Stimulated activated CD8-positive, alpha-beta memory T cell treated with anti-CD3 and anti-CD28 coated beads, Interleukin-4, amount 100 ng/mL, for 48 hours (primary cell): ENCODE results near the gene ZYG11B.
"Not testable (repeated sequence)": the region's sequence is repeated elsewhere in the genome, so short reads cannot be mapped to it uniquely, and the experiment has no call there.

Experiments used
- DNase-seq: peaks from one replicate; pipeline ENCODE4 v3.0.0-alpha.2; 2020

Gene ZYG11B

DNA sequence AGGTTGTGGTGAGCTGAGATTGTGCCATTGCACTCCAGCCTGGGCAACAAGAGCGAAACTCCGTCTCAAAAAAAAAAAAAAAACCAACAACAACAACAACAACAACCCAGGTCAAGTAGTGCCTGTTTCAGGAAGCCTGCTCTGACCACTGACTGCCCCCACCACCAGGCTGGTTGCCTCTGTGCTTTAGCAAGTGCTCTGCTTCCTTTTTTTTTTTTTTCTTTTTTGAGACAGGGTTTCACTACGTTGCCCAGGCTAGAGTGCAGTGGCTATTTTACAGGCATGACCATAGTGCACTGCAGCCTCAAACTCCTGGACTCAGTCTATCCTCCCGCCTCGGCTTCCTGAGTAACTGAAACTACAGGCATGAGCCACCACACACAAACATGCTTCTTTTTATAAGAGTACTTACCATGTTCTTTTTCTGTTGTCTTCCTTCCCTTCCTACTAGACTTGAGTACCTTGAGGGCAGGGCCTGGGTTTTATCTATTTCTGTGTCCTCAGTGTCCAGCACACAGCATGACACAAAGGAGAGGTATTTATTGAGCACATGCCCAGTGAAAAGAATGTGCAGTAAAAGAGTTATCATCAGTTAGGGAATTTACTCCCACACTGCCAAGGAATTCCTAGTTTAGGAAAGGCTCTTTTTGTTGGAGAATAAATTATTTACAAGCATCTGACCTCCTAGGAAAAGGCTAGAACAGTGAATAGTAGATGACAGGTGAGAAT, 18.2 kb upstream of the ZYG11B start:
- DNase-seq: no peak

DNA sequence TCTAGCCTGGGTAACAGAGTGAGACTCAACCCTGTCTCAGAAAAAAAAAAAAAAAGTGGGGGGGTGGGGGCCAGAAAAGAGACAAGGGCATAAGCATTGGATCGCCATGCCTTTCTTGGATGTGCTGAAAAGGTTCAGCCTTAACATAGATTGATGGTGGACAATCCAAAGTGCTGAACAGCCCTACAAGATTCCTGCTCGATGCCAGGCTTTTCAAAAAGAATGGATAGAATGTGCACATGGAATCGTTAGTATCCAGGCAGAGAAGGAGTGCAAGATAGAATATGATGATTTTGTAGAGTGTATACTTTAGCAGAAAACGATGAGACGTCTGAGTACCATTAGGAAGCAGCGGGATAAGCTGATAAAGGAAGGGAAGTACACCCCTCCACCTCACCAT, 17.2 kb upstream of the ZYG11B start:
- DNase-seq: no peak

DNA sequence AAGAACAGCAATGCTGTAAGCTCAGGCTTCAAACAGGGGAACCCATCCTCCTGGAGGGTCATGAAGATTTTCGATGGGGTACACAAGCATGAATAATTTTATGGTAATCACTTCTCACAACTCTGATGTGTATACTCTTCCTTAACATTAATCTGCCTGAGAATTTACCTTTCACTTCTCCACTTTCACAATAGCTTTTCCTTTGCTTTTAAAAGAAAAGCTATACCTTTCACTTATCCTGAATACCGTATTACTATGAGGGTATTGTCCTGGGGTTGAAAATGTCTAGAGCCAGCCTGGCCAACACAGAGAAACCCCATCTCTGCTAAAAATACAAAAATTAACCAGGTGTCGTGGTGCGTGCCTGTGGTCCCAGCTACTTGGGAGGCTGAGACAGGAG, 12.7 kb upstream of the ZYG11B start:
- DNase-seq: no peak

DNA sequence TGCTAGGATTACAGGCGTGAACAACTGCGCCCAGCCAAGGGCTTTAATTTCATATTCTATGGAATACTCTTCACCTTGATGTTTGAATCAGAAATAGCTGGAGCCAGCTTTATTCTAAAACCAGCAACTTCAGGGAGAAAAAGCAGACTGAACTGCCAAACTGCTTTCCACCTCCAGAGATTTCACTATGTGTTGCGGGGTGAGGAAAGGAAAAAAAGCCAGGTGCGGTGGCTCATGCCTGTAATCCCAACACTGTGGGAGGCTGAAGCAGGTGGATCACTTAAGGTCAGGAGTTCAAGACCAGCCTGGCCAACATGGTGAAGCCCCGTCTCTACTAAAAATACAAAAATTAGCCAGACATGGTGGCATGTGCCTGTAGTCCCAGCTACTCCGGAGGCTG, 11.0 kb upstream of the ZYG11B start:
- DNase-seq: not testable (repeated sequence)

DNA sequence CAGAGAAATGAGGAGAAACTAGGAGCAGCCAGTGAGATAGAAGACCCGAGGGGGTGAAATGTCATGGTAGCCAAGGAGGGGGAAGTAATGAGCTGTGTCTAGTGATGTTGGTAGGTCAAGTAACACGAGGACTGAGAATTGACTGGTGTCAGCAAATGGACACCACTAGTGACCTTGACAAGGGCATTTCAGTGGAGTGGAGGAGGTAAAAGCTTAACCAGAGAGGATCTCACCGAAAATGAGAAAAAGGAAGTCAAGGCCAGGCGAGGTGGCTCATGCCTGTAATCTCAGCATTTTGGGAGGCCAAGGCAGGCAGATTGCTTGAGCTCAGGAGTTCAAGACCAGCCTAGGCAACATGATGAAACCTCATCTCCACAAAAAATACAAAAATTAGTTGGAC, 3.0 kb upstream of the ZYG11B start:
- DNase-seq: no peak

DNA sequence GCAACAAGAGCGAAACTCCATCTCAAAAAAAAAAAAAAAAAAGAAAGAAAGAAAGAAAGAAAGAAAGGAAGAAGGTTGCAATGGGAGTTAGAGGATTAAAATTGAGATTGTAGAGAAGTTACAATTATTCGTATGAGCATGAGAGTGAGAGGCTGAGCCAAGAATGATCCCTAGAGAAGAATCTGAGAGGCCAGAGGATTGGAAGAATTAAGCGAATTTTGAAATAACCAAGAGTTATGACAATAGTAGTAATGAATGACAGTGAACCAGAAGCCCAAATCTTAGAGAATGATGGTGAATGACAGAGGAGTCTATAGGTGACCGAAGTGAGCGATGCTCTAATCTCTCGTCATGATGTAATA, 369 bp upstream of the ZYG11B start:
- no peak for DNase-seq

DNA sequence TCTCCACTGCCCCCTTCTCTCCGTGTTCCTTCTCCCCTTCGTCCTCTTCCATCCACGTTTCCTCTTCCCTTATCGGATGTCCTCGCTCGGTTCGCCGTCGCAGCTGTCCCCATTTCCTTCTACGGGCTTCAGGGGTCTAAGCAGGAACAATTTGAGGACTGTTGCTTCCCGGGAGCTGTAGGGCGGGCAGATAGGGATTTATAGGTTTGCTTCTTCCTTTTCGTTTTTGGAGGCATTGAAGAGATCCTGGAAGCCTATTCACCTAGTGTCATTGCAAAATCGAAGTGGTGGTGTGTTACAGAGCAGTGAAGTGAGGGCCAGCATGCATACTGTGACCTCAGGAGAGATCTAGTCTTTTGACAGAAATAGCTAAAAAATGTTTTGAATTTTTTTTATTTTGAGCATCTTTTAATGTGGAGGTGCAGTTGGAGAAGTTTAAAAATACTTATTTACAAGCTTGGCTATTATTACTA, 897 bp downstream of the ZYG11B start:
- peak; percentile 41 for DNase-seq

DNA sequence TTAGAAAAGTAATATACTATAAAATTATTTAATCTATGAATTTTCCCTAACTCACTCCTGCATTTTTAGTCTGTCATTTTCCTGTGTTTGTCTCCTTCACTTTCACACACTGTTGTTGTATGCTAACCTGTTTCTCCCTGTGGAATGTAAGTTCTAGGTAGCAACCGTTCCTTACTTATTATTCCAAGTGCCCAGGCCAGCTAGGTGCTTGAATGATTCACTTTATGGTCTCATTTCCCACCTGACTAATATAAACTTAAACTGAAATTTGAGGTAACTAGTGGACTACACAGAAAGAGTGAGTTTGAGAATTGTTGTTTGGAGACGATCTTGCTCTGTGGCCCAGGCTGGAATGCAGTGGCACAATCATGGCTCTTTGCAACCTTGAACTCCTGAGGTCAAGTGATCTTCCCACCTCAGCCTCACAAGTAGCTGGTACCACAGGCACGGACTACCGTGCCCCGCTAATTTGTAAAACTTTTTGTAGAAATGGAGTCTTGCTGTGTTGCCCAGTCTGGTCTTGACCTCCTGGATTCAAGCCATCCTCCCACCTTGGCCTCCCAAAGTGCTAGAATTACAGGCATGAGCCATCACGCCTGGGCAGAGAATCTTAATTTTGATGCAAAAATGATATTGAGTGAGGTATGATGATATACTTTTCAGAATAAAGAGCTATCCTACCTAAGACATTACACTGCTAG, 1.9 kb downstream of the ZYG11B start:
- no peak for DNase-seq

DNA sequence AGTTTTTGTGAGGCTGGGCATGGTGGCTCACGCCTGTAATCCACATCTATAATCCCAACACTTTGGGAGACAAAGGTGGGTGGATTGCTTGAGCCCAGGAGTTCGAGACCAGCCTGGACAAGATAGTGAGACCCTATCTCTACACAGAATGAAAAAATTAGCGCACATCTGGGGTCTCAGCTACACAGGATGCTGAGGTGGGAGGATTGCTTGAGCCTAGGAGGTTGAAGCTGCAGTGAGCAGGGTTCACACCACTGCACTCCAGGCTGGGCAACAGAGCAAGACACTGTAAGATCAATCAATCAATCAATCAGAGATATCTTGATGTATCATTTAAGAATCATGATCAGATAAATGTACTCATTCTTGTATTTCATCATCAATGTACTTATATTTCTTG, 7.1 kb downstream of the ZYG11B start:
- DNase-seq: no peak

DNA sequence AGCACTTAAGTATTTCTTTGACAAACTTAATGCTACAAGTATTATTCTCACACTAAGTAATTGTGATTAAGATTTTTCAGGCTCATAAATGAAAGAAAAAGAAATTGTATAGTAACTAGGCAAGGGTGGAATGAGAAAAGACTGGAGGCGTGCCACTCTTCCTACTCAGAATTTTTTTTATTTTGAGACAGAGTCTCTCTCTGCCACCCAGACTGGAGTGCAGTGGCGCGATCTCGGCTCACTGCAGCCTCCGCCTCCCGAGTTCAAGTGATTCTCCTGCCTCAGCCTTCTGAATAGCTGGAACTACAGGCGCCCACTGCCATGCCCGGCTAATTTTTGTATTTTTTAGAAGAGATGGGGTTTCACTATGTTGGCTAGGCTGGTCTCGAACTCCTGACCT, 9.1 kb downstream of the ZYG11B start:
- not testable (repeated sequence) for DNase-seq

DNA sequence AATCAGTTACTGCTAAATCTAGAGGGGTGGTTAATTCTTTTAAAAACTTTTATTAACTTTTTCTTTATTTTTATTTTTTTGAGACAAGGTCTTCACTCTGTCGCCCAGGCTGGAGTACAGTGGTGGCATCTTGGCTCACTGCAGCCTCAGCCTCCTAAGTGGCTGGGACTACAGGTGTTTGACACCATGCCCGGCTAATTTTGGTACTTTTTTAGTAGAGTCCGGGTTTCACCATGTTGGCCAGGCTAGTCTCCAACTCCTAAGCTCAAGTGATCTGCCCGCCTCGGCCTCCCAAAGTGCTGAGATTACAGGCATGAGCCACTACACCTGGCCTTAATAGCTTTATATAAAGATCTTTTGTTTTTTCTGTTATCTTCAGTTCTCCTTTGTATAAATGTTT, 11.9 kb downstream of the ZYG11B start:
- no peak for DNase-seq

DNA sequence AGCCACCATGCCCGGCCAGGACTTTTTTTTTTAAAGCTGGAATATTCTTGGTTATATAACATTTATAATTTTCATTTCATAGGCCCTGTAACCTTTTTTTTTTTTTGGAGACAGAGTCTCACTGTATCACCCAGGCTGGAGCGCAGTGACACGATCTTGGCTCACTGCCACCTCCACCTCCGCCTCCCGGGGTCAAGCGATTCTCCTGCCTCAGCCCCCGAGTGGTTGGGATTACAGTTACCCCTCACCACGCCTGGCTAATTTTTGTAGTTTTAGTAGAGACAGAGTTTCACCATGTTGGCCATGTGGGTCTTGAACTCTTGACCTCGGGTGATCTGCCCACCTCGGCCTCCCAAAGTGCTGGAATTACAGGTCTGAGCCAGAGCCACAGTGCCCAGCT, 12.6 kb downstream of the ZYG11B start:
- no peak for DNase-seq

DNA sequence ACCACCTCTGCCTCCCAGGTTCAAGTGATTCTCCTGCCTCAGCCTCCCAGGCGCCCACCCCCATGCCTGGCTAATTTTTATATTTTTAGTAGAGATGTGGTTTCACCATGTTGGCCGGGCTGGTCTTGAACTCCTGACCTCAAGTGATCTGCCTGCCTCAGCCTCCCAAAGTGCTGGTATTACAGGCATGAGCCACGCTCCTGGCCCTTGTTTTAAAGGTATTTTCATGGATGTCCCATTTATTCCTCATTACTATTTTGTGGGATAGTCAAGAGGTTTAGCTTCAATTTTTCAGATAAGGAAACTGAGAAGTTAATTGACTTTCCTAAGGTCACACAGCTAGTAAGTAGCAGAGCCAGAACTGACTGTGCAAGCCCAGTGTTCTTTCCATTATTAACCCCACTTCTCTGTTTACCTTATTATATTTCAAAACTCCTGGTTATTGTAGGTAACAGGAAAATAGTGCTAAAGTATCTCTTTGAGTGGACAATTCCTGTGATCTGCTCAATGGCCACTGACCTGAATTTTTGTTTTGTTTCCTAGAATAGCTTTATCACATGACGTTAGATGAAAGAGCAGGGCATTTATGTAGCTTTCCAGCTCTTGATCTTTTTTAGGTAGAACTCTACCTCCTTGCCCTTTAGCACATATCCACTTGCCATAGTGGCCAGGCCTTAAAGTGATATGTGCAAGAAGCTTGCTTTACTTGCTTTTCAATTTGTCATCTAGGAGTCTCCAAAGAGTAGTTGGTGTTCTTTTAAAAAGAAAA, 13.6 kb downstream of the ZYG11B start:
- DNase-seq: no peak

DNA sequence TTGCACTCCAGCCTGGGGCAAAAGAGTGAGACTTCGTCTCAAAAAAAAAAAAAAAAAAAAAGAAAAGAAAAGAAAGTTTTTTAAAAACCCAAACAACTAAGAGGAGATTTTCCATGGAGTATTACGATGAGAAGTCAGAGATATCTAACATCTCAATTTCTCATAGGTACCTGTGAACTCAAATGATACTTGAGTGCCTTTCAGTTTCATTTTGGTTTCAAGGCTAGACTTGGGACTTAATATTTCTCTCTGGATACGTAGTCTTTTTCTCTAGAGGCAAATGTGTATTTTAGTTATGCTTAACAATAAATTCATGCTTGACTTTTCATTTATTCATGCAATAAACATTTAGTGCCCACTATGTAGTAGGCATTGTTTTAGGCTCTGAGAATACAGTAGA, 15.0 kb downstream of the ZYG11B start:
- no peak for DNase-seq

DNA sequence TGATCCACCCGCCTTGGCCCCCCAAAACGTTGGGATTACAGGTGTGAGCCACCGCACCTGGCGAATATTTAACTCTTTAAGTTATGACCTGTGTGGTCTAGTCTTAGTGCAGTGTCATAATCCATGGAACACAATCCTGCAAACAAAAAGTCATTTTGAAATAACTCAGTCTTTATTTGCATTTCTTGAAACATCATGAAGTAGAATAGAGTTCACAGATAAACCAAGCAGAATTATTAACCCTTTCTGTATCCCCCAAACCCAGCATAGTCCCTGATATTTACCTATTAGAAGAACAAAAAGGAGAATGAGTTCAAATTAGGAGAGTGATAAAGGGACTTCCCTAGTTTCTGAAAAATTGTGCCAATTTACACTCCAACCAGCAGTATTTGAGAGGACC, 19.9 kb downstream of the ZYG11B start:
- no peak for DNase-seq

DNA sequence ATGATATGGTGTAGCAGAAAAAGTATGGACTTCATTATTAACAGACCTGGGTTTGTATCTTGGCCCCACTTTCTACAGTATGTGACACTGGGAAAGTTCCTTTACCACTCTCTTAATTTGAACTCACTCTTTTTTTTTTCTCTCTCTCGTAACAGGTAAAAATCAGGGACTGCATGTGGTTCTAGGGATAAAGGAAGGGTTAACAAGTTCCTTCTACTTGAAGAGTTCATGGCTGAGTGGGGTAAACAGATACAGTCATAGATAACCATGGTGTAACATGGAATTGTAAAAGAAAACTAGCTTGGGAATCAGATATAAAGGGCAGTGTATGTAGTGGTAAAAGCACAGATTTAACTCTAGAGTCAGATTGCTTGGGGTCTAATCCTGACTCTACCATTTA, 21.2 kb downstream of the ZYG11B start:
- no peak for DNase-seq

DNA sequence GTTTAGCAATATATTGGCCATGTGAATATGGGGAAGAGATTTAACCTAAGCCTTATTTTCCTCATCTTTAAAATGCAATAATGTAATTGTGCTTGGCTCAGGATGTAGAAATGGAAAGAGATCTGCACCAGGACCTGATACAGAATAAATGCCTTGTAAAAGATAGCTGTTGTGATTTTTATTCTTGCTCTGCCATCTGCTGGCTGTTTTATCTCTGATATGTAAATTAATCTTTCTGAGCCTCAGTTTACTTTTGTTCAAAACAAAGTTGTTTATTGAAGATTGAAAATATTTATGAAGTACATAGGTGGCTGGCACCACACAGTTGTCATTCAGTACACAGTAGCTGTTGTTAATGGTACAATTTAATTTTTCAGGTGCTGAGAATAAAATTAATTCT, 21.9 kb downstream of the ZYG11B start:
- no peak for DNase-seq

DNA sequence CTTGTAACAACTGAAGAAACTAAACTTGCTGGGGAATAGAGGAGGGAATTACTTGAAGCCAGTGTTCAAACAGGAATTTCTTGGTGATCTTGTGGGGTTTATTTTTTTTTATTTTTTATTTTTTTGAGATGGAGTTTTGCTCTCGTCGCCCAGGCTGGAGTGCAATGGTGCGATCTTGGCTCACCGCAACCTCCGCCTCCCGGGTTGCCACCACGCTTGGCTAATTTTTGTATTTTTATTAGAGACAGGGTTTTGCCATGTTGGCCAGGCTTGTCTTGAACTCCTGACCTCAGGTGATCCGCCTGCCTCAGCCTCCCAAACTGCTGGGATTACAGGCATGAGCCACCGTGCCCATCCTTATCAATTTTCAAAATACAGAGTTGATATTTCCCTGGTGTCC, 23.2 kb downstream of the ZYG11B start:
- DNase-seq: not testable (repeated sequence)

DNA sequence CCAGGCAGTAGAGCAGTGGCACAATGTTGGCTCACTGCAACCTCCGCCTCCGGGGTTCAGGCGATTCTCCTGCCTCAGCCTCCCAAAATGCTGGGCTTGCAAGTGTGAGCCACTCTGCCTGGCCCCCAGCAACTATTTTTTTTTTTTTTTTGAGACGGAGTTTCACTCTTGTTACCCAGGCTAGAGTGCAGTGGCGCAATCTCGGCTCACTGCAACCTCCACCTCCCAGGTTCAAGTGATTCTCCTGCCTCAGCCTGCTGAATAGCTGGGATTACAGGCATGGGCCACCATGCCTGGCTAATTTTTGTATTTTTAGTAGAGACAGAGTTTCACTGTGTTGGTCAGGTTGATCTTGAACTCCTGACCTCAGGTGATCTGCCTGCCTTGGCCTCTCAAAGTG, 23.9 kb downstream of the ZYG11B start:
- DNase-seq: not testable (repeated sequence)

DNA sequence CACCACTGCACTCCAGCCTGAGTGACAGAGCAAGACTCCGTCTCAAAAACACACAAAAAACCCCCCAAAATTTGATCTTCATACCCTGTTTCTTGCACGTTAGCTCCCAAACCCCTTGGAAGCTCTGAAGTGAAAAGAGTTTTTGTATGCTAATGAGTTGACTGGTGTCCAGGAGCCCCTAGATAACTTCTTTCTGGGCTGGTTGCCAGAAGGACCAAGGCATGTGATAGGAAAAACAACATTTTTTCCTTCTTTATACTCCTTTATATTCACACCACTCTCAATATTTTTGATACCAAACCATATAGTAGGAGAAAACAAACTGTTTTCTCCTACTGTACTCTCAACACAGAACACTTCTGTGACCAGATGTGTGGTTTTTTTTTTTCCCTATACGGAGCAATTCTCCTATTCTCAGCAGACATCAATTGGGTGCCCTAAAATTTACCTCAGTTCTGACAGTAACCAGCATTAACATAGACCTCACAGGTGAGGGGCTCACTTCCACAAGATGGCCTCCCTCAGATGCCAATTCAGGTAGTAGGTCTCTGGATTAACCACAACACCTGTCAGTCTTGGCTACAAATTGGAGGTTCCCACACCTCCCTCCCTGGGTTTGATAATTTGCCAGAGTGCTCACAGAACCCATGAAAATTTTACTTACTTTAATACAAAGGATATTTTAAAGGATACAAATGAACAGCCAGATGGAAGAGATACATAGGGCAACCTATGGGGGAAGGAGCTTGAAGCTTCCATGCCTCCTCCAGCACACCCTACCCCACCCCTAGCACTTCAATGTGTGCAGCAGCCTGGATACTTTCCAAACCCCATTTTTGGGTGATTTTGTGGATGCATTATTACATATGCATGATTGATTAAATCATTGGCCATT, 25.6 kb downstream of the ZYG11B start:
- no peak for DNase-seq

DNA sequence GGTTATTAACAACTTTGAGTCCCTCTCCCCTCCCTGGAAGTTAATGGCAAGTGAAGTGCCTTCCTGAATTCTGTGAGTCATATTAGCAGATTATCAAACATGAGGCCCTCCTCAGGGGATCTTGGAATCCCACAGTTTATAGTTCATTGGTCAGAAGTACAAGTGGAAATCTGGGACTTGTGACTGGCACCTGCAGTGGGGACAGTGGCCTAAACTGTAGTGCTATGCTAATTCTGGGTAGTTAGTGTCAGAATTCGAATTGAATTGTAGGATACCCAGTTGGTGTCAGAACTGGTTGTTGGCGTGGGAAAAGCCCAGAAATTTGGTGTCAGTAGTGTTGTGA, 26.2 kb downstream of the ZYG11B start:
- DNase-seq: no peak

DNA sequence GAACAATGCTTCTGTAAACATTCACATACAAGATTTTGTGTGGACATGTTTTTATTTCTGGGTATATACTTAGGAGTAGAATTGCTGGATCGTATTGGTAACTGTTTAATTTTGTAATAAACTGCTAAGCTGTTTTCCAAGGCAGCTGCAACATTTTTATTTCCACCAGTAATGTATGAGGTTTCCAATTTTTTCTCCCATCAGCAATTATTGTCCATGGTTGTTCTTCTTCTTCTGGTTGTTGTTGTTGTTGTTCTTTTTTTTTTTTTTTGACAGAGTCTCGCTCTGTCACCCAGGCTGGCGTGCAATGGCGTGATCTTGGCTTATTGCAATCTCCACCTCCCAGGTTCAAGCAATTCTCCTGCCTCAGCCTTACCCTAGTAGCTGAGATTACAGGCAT, 26.9 kb downstream of the ZYG11B start:
- DNase-seq: no peak

DNA sequence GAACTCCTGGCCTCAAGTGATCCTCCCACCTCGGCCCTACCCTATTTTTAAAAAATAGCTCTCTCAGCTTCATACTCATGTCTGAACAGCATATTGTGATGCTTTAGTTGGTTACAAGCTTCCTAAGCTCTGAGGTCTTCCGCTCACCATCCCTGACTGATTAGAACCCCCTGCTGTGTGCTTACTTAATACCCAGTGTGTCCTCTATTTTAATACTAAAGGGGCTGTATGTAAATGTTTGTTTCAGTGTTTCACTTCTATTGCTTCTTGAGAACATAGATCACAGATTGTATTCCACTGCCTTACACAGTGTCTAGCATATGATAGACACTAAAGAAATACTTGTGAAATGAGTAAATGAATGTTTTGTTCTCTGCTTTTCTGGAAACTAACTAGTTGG, 29.8 kb downstream of the ZYG11B start:
- no peak for DNase-seq
